Measurements from ENCODE around the gene TRPM1. TPM values are rescaled to one million over a fixed set of nuclear protein-coding genes. Genes with fewer than 3 reads are reported as not detected.

The TRPM1 gene
- total RNA-seq, 4 donors from 2014 or later: not detected

DNA sequence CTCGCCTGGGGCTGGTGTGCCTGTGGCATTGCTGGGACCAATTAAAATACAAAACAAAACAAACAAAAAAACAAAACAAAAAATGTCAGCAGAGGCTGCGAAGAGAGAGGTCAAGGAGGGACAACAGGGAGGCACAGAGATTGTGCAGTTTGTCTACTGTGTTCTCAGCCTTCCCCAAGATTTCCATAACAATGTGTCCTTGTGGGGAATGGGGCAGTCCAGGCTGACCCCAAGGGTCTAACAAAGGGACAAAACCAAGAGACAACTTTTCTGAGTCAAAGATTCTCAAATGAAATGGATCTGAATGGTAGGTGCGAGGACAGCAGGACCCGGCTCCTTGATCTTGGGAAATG is 46.4 kb upstream of the TRPM1 start:
- no peaks in the 10 kb centered on the region for H3K27me3 ChIP-seq
- no peak overlapping the region for H3K4me3 ChIP-seq
- H3K36me3 ChIP-seq: no peaks in the 10 kb centered on the region
- H3K4me1 ChIP-seq: no peaks in the 10 kb centered on the region
- no peak for DNase-seq
- no peak overlapping the region for H3K27ac ChIP-seq
- no peaks in the 10 kb centered on the region for H3K9me3 ChIP-seq
- TF ChIP-seq, protein P1, sequence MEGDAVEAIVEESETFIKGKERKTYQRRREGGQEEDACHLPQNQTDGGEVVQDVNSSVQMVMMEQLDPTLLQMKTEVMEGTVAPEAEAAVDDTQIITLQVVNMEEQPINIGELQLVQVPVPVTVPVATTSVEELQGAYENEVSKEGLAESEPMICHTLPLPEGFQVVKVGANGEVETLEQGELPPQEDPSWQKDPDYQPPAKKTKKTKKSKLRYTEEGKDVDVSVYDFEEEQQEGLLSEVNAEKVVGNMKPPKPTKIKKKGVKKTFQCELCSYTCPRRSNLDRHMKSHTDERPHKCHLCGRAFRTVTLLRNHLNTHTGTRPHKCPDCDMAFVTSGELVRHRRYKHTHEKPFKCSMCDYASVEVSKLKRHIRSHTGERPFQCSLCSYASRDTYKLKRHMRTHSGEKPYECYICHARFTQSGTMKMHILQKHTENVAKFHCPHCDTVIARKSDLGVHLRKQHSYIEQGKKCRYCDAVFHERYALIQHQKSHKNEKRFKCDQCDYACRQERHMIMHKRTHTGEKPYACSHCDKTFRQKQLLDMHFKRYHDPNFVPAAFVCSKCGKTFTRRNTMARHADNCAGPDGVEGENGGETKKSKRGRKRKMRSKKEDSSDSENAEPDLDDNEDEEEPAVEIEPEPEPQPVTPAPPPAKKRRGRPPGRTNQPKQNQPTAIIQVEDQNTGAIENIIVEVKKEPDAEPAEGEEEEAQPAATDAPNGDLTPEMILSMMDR (IDR thresholded peaks at IDR 0.05): no peak
- no peak for TF ChIP-seq POLR2A (IDR thresholded peaks at IDR 0.05)

- Histone ChIP-seq H3K27ac (no peak overlapping the region), H3K27me3 (no peaks in the 10 kb centered on the region), H3K36me3 (no peaks in the 10 kb centered on the region), H3K9me3 (no peaks in the 10 kb centered on the region), H3K4me3 (no peak overlapping the region), H3K4me1 (no peaks in the 10 kb centered on the region)
- DNase-seq: peak in 1 of 3 donors; percentile 26
- no peak for TF ChIP-seq POLR2A (IDR thresholded peaks at IDR 0.05)
These were observed 45.9 kb upstream of the TRPM1 start for GRCh38 chr15:31147456-31147855.

DNA sequence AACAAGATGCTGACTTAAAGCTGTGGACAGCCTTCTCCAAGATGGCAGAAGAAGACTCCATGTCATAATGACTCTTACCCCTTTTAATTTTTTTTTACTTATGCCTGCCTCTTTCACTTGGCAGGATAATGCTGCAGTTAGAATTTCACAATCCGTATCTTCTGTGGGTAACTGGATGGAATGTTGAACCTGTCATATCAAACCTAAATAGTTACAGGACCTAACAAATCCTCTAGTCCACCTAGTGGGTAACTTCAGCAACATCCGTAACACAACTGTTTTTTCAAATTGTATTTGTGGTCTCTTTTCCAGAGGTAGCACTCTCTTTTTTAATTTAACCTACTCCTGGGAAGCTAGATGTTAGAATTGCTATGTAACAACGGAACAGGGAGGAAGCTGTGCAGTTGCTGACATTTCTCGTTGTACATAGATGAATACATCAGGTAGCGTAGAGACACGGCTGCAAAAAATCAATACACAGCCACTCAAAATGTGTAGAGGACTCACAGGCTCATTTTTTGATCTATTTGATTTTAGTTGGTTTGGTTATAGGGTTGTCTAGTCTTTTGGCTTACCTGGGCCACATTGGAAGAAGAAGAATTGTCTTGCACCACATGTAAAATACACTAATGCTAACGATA is 43.9 kb upstream of the TRPM1 start:
- H3K9me3 ChIP-seq: no peaks in the 10 kb centered on the region
- H3K4me1 ChIP-seq: no peaks in the 10 kb centered on the region
- no peak for DNase-seq
- no peak overlapping the region for H3K27ac ChIP-seq
- no peaks in the 10 kb centered on the region for H3K36me3 ChIP-seq
- TF ChIP-seq POLR2A (IDR thresholded peaks at IDR 0.05): no peak
- TF ChIP-seq, protein P1 (IDR thresholded peaks at IDR 0.05): no peak
- H3K4me3 ChIP-seq: no peak overlapping the region
- no peaks in the 10 kb centered on the region for H3K27me3 ChIP-seq

DNA sequence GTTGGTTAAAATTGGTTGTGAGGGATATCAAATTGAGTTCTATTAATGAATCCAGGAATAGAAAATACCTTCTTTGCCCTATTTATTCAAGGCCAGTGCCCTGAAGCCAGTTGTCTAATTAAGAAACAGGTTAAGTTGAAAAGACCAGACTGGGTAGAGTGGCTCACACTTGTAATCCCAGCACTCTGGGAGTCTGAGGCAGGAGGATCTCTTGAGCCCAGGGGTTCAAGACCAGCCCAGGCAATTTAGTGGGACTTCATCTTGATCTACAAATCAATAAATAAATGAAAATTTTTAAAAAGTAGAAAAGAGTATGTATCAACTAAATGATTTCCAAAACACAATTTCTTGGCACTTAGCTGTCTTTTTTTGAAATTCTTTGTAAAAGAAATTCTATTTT is 40.3 kb upstream of the TRPM1 start:
- DNase-seq: no peak
- no peak for TF ChIP-seq POLR2A (IDR thresholded peaks at IDR 0.05)
- TF ChIP-seq, protein P1 (IDR thresholded peaks at IDR 0.05): no peak
- Histone ChIP-seq H3K9me3 (no peaks in the 10 kb centered on the region), H3K27ac (no peak overlapping the region), H3K36me3 (no peaks in the 10 kb centered on the region), H3K4me1 (no peaks in the 10 kb centered on the region), H3K4me3 (no peak overlapping the region), H3K27me3 (no peaks in the 10 kb centered on the region)

GRCh38 chr15:31136607-31137328 is 35.2 kb upstream of the TRPM1 start:
- Histone ChIP-seq H3K27me3 (no peaks in the 10 kb centered on the region), H3K4me1 (no peaks in the 10 kb centered on the region), H3K27ac (no peak overlapping the region), H3K4me3 (no peak overlapping the region), H3K9me3 (no peaks in the 10 kb centered on the region), H3K36me3 (no peaks in the 10 kb centered on the region)
- TF ChIP-seq, protein P1 (IDR thresholded peaks at IDR 0.05): no peak
- TF ChIP-seq POLR2A (IDR thresholded peaks at IDR 0.05): no peak
- no peak for DNase-seq

- no peak overlapping the region for H3K4me3 ChIP-seq
- H3K27ac ChIP-seq: no peak overlapping the region
- no peak for TF ChIP-seq POLR2A (IDR thresholded peaks at IDR 0.05)
- TF ChIP-seq, protein P1 (IDR thresholded peaks at IDR 0.05): no peak
- DNase-seq: no peak
- no peaks in the 10 kb centered on the region for H3K4me1 ChIP-seq
- no peaks in the 10 kb centered on the region for H3K36me3 ChIP-seq
- H3K9me3 ChIP-seq: no peaks in the 10 kb centered on the region
- H3K27me3 ChIP-seq: no peaks in the 10 kb centered on the region
These were observed 34.5 kb upstream of the TRPM1 start for GRCh38 chr15:31136016-31136415.
